Measurements from ENCODE around the gene DEPDC5. TPM values are rescaled to one million over a fixed set of nuclear protein-coding genes. Genes with fewer than 3 reads are reported as not detected.

The DEPDC5 gene
- total and polyA plus RNA-seq, 2 of the 8 experiments (the other 6 are each of a cell fraction or from before 2014, with no cell fraction given), result 18.3 to 26.5 TPM

DNA sequence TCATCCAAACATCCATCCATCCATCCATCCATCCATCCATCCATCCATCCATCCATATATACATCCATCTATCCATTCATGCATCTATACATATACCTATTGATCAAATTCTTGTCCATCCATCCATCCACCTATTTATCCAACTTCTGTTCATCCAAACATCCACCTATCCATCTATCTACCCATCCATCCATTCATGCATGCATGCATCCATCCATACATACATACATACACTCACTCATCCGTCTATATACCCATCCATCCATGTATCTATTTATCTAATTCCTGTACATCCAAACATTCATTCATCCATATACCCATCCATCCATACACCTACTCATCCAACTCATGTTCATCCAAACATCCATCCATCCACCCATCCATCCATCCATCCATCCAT lies 171.2 kb downstream of the DEPDC5 start (continued):
- no peak for TF ChIP-seq RNF2 (IDR thresholded peaks at IDR 0.05; ENCODE audit: borderline replicate concordance, low read depth, low read length, missing control alignments, poor library complexity, severe bottlenecking)
- no peak for TF ChIP-seq TBP (IDR thresholded peaks at IDR 0.05; ENCODE audit: low read depth, low read length)
